AG09319 (cell line): Measurements from ENCODE around the gene BARHL1.

Source experiments
- DNase-seq: peaks from one replicate; pipeline ENCODE4 v3.0.0-alpha.2; 2010; ENCODE audit warnings: low read depth; ENCODE audit errors: extremely low read depth
- TF ChIP-seq, protein P1 (sequence below): IDR thresholded peaks from 2 replicates; pipeline ENCODE4 v1.5.1; 2011; ENCODE audit warnings: low read depth, mild to moderate bottlenecking, inconsistent platforms, low read length, moderate library complexity

The BARHL1 gene

DNA sequence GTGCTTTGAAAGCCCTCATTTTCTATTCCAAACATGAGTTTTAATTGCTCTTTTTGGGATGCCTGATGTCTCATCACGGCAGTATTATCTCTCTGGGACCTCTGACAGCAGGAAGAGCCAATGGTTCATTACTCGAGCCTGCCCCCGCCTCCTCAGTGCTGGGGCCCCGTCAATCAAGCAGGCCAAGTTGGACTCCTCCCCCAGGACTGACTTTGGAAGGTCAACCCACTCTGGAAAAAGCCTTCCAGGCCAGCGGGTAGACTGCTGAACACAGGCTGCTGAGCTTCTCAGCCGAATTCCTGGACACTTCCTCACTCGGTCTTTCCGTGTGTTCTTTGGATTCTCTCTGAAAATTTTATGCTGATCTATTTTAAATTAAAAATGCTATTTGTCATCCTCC lies 9.5 kb upstream of the BARHL1 start:
- no peak for DNase-seq
- TF ChIP-seq, protein P1, sequence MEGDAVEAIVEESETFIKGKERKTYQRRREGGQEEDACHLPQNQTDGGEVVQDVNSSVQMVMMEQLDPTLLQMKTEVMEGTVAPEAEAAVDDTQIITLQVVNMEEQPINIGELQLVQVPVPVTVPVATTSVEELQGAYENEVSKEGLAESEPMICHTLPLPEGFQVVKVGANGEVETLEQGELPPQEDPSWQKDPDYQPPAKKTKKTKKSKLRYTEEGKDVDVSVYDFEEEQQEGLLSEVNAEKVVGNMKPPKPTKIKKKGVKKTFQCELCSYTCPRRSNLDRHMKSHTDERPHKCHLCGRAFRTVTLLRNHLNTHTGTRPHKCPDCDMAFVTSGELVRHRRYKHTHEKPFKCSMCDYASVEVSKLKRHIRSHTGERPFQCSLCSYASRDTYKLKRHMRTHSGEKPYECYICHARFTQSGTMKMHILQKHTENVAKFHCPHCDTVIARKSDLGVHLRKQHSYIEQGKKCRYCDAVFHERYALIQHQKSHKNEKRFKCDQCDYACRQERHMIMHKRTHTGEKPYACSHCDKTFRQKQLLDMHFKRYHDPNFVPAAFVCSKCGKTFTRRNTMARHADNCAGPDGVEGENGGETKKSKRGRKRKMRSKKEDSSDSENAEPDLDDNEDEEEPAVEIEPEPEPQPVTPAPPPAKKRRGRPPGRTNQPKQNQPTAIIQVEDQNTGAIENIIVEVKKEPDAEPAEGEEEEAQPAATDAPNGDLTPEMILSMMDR: no peak

DNA sequence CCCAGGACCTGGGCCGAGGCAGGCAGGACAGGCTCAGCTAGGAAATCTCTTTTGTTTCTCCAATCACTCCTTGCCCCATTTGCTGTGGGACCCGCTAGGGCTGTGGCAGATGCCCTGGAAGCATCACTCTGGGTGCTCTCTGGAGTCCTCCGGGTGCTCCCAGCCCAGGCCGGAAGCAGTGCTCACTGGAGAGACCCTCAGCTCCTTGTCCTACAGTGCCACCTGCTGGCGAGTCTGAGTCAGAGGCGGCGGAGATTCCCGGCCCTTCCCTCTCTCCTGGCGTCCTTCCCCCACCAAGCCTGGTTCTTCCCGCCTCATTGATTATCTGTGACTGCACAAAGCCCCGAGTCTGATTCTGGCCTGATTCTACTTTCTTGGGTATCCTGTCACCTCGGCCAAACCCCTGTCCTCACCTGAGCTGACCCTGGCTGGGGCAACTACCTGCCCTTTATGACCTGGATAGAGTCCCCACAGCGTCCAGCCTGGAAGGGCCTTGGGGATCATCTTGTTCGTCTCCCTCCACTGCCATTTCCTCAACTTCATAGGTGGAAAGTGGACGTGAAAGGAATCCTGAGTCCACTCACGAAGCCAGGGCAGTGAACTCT lies 7.3 kb upstream of the BARHL1 start:
- TF ChIP-seq, protein P1: peak; percentile 75
- peak; percentile 24 for DNase-seq

DNA sequence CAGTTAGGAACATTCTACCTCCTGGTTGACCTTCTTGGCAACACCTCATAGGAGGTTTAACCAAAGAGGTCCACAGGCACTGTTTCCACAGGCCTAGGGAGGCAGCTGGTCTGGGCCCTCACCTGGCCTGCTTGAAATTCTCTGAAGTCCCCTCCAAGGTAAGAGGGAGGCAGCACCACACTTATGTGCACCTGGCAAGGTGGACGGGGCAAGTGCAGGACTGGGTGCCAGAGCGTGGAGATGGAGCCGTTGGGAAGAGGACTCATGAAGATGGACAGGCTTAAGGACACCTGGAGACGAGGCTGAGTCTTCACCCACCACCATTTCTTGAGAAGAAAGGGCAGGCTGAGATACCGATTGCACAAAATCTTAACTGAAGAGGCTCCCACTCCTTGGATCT lies 6.6 kb upstream of the BARHL1 start:
- no peak for DNase-seq
- TF ChIP-seq, protein P1: no peak

DNA sequence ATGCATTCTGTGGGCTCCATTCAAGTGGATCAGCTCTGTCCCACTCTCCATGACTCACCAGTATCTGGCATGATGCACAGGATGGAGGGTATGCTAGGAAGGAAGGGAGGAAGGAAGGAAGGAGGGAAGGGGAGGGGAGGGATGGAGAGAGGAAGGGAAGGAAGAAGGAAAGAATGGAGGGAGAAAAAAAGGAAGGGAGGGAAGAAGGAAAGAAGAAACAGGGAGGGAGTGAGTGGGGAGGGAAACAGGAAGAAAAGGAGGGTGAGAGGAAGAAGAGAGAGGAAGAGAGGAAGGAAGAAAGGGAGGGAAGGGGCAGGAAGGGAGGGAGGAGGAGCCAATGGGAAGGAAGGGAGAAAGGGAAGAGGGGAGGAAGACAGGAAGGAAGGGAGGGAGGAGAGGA lies 5.3 kb upstream of the BARHL1 start:
- no peak for DNase-seq
- TF ChIP-seq, protein P1: no peak

DNA sequence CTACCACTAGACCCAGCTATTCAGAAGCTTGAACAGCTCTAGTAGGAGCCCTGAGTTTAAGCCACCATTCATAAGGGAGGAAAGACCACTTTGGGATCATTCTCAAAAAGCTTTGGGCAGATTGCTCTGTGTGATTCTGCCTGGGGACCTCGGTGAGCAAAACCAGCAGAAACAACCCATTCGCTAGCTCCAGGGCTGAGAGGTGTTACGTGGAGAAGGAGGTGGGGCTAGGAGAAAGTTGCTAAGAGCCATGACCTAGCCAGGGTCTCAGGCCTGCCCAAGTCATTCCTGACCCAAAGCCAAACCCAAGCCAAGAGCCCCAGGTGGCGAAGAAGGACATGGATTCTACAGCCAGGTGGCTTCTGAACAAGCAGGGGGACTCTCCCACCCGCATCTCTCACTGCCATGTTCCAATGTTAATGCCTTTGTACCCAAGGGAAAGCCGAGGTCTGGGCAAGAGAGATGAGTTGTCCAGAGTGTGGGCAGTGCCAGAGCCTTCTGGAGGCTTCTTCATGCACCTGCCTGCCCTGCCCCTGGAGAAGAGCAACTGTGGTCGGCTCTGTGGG lies 4.0 kb upstream of the BARHL1 start:
- no peak for DNase-seq
- TF ChIP-seq, protein P1: no peak

DNA sequence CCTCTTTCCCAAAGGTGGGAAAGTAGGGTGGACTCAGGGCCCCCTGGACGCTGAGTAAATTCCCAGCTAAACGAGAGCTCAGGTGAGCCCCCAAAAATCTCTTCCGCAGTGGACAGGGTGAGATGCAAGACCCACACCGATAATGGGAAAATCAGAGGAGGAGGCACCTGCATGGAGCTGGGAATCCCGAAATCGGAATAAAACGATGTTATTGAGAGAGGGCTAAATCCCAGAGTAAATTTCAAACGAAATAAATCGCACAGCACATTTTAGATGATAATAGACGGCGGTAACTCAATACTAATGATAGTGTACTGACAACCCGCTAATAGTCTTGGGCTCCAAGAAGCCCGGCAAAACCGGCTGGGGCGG lies 3.0 kb upstream of the BARHL1 start:
- TF ChIP-seq, protein P1: no peak
- no peak for DNase-seq

DNA sequence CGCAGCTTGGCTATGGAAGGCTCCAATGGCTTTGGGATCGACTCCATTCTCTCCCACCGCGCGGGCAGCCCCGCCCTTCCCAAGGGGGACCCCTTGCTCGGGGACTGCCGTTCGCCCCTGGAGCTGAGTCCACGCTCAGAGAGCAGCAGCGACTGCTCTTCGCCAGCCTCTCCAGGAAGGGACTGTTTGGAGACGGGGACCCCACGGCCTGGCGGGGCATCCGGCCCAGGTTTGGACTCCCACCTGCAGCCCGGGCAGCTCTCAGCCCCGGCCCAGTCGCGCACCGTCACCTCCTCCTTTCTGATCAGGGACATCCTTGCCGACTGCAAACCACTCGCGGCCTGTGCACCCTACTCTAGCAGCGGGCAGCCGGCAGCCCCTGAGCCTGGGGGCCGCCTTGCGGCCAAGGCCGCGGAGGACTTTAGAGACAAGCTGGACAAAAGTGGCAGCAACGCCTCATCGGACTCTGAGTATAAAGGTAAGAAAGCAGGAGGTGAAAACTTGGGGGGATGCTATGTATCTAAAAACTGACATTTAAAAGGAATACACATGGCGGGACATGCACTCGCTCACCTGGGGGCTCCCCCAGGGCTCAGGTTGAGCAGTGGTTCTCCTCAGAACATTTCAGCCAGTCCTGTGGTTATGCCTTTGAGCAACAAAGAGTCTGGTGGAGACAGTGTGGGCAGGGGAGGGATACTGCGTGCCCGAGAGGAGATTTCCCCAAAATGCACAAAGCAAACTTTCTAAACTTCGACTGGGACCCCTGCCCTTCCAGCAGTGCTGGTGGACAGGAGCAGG lies 579 bp downstream of the BARHL1 start:
- TF ChIP-seq, protein P1: no peak
- DNase-seq: no peak
